Peyer's patch (tissue), 4 donors: ENCODE measurements around the gene DNAH6.

Experiments used
- POLR2A ChIP-seq, 2 donors: fragments of 450-650 bp; IDR thresholded peaks; one replicate each; pipeline ENCODE4 v1.5.1; 2017; ENCODE audit warnings: antibody characterized with exemption in 2 of 2, mild to moderate bottlenecking in 2 of 2, moderate library complexity in 2 of 2
- TF ChIP-seq, protein P1 (sequence below), 6 experiments: fragments of 450-650 bp in 4 of 6; fragments of 200-600 bp in 2 of 6; sonication (generic) in 1 of 6; IDR thresholded peaks; one replicate each; pipeline ENCODE4 v1.5.1; 2017 to 2019; ENCODE audit warnings: antibody characterized with exemption in 6 of 6, mild to moderate bottlenecking in 3 of 6, moderate library complexity in 1 of 6

DNA sequence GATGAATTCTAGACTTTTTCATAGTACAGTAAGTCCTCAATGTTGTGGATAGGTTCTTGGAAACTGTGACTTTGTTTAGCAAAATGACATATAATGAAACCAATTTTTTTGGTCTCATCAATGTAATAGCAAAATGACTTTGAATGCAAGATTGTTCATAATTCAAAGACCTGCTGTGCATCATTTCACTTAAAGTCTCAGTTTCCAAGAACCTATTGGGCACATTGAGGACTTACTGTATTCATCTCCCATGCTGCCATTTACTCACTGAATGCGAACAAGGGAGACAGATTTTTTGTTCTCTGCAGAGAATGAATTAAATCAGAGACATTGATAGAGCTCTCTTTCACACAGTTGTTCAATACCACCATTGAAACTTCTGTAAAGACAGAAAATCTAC is 211.0 kb downstream of the DNAH6 start:
- TF ChIP-seq POLR2A (IDR thresholded peaks at IDR 0.05): no peak
- TF ChIP-seq, protein P1, sequence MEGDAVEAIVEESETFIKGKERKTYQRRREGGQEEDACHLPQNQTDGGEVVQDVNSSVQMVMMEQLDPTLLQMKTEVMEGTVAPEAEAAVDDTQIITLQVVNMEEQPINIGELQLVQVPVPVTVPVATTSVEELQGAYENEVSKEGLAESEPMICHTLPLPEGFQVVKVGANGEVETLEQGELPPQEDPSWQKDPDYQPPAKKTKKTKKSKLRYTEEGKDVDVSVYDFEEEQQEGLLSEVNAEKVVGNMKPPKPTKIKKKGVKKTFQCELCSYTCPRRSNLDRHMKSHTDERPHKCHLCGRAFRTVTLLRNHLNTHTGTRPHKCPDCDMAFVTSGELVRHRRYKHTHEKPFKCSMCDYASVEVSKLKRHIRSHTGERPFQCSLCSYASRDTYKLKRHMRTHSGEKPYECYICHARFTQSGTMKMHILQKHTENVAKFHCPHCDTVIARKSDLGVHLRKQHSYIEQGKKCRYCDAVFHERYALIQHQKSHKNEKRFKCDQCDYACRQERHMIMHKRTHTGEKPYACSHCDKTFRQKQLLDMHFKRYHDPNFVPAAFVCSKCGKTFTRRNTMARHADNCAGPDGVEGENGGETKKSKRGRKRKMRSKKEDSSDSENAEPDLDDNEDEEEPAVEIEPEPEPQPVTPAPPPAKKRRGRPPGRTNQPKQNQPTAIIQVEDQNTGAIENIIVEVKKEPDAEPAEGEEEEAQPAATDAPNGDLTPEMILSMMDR (IDR thresholded peaks at IDR 0.05): no peak
